ENCODE data around the gene PKD1.
"Not testable (repeated sequence)": the region's sequence is repeated elsewhere in the genome, so short reads cannot be mapped to it uniquely, and the experiment has no call there.

PKD1 gene

GRCh38 chr16:2150418-2151187 lies 14.9 kb upstream of the PKD1 start:
- no peak for DNase-seq (ENCODE audit: low read depth)

GRCh38 chr16:2149630-2150417 lies 14.1 kb upstream of the PKD1 start:
- DNase-seq (ENCODE audit: low read depth) = no peak

GRCh38 chr16:2148714-2149629 lies 13.3 kb upstream of the PKD1 start:
- DNase-seq (ENCODE audit: low read depth) = no peak

GRCh38 chr16:2147981-2148671 lies 12.4 kb upstream of the PKD1 start, which contains the start of gene RAB26:
RAB26 (plus strand) TSS chr16:2148625; CDS start chr16:2148784, 159 bp downstream.
- no peak for DNase-seq (ENCODE audit: low read depth)

GRCh38 chr16:2147378-2147777 lies 11.7 kb upstream of the PKD1 start:
- DNase-seq (ENCODE audit: low read depth) = no peak

- no peak for DNase-seq (ENCODE audit: low read depth)
Measured at GRCh38 chr16:2145843-2146242, 10.1 kb upstream of the PKD1 start.

- no peak for DNase-seq (ENCODE audit: low read depth)
Measured at GRCh38 chr16:2143878-2144485, 8.3 kb upstream of the PKD1 start.

GRCh38 chr16:2142942-2143877 lies 7.5 kb upstream of the PKD1 start:
- no peak for DNase-seq (ENCODE audit: low read depth)

GRCh38 chr16:2135071-2135470 lies 627 bp downstream of the PKD1 start:
- DNase-seq (ENCODE audit: low read depth) = not testable (repeated sequence)

GRCh38 chr16:2133797-2134196 lies 1.9 kb downstream of the PKD1 start:
- not testable (repeated sequence) for DNase-seq (ENCODE audit: low read depth)

GRCh38 chr16:2129890-2130447 lies 5.7 kb downstream of the PKD1 start:
- DNase-seq (ENCODE audit: low read depth) = not testable (repeated sequence)

GRCh38 chr16:2129251-2129650 lies 6.4 kb downstream of the PKD1 start:
- DNase-seq (ENCODE audit: low read depth) = peak; percentile 78

GRCh38 chr16:2127630-2128280 lies 7.9 kb downstream of the PKD1 start:
- DNase-seq (ENCODE audit: low read depth) = not testable (repeated sequence)

- DNase-seq (ENCODE audit: low read depth) = not testable (repeated sequence)
Measured at GRCh38 chr16:2126928-2127556, 8.7 kb downstream of the PKD1 start.

- not testable (repeated sequence) for DNase-seq (ENCODE audit: low read depth)
Measured at GRCh38 chr16:2126161-2126743, 9.4 kb downstream of the PKD1 start.

GRCh38 chr16:2125609-2126008 lies 10.1 kb downstream of the PKD1 start:
- not testable (repeated sequence) for DNase-seq (ENCODE audit: low read depth)

GRCh38 chr16:2124694-2125444 lies 10.8 kb downstream of the PKD1 start:
- DNase-seq (ENCODE audit: low read depth) = not testable (repeated sequence)

GRCh38 chr16:2124377-2124693 lies 11.4 kb downstream of the PKD1 start:
- not testable (repeated sequence) for DNase-seq (ENCODE audit: low read depth)
